Measurements from ENCODE around the gene YTHDF1.

DNA sequence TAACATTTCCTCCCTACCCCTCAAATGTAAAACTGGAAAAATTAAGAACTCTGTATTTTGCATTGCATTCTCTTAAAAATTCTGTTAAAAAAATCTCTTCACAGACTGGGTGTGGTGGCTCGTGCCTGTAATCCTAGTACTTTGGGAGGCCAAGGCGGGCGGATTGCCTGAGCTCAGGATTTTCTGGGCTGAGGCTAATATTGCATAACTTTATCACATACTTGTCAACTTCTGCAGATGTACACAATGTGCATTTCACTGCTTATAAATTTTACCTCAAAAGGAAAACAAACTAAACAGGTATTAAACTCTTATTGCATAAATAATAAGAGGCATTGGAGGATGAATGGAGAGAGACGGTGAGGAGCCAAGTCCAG, 21.1 kb downstream of the YTHDF1 start:
- TF ChIP-seq, protein P1, sequence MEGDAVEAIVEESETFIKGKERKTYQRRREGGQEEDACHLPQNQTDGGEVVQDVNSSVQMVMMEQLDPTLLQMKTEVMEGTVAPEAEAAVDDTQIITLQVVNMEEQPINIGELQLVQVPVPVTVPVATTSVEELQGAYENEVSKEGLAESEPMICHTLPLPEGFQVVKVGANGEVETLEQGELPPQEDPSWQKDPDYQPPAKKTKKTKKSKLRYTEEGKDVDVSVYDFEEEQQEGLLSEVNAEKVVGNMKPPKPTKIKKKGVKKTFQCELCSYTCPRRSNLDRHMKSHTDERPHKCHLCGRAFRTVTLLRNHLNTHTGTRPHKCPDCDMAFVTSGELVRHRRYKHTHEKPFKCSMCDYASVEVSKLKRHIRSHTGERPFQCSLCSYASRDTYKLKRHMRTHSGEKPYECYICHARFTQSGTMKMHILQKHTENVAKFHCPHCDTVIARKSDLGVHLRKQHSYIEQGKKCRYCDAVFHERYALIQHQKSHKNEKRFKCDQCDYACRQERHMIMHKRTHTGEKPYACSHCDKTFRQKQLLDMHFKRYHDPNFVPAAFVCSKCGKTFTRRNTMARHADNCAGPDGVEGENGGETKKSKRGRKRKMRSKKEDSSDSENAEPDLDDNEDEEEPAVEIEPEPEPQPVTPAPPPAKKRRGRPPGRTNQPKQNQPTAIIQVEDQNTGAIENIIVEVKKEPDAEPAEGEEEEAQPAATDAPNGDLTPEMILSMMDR (IDR thresholded peaks at IDR 0.05; ENCODE audit: low read depth, low read length) = no peak
- no peak for TF ChIP-seq EZH2phosphoT487 (IDR thresholded peaks at IDR 0.05; ENCODE audit: low read depth)

Measured in OCI-LY3 (cell line).